Smooth muscle cell (in vitro differentiated cells): ENCODE results near the gene CD14. TPM values are rescaled to one million over a fixed set of nuclear protein-coding genes. Genes with fewer than 3 reads are reported as not detected.
"Not testable (repeated sequence)": the region's sequence is repeated elsewhere in the genome, so short reads cannot be mapped to it uniquely, and the experiment has no call there.

ENCODE experiments used
- DNase-seq: peaks from one replicate; lab custom pipeline; 2025; ENCODE audit not compliant: unreplicated experiment; lab: John Stamatoyannopoulos, UW
- H2AFZ ChIP-seq: fragments of 200-600 bp; sonication (generic); 2 replicates; pipeline ENCODE4 v1.6.0; 2016; ENCODE audit warnings: antibody characterized with exemption, low read depth, mild to moderate bottlenecking
- H3F3A ChIP-seq: fragments of 200-600 bp; sonication (generic); 2 replicates; pipeline ENCODE4 v1.6.0; 2017; ENCODE audit warnings: antibody characterized with exemption, low read depth
- H3K27ac ChIP-seq: fragments of 200-600 bp; sonication (generic); 2 replicates; pipeline ENCODE4 v1.5.1; 2016; ENCODE audit warnings: low read depth, mild to moderate bottlenecking
- H3K27me3 ChIP-seq: fragments of 200-600 bp; sonication (generic); 2 replicates; pipeline ENCODE4 v1.6.1; 2016; ENCODE audit warnings: low read depth, mild to moderate bottlenecking
- H3K36me3 ChIP-seq: fragments of 200-600 bp; sonication (generic); 2 replicates; pipeline ENCODE4 v1.5.1; 2016; ENCODE audit warnings: low read depth
- H3K4me1 ChIP-seq: fragments of 200-600 bp; sonication (generic); 2 replicates; pipeline ENCODE4 v1.5.1; 2016; ENCODE audit warnings: low read depth
- H3K4me2 ChIP-seq: fragments of 200-600 bp; sonication (generic); 2 replicates; pipeline ENCODE4 v1.6.0; 2016; ENCODE audit warnings: mild to moderate bottlenecking
- H3K4me3 ChIP-seq: fragments of 200-600 bp; sonication (generic); 2 replicates; pipeline ENCODE4 v1.5.1; 2016; ENCODE audit warnings: mild to moderate bottlenecking
- H3K79me2 ChIP-seq: fragments of 200-600 bp; sonication (generic); 2 replicates; pipeline ENCODE4 v1.6.0; 2016; ENCODE audit warnings: low read depth, mild to moderate bottlenecking
- H3K9ac ChIP-seq: fragments of 200-600 bp; sonication (generic); 2 replicates; pipeline ENCODE4 v1.6.0; 2016; ENCODE audit warnings: low read depth
- H3K9me3 ChIP-seq: fragments of 200-600 bp; sonication (generic); replicated peaks from 2 replicates; pipeline ENCODE4 v1.5.1; 2016; ENCODE audit warnings: low read depth
- H4K20me1 ChIP-seq: fragments of 200-600 bp; sonication (generic); 2 replicates; pipeline ENCODE4 v1.6.0; 2016; ENCODE audit warnings: low read depth
- WGBS: methylation state at CpG from one replicate; pipeline ENCODE4 v1.1.7; 2016; ENCODE audit warnings: low lambda C conversion rate; 5-methylcytosine and 5-hydroxymethylcytosine counted together
- polyA plus RNA-seq: library from polyadenylated mRNA; unstranded; fragments of >200 nt; fragmentation: Nextera tagmentation; extraction: Ambion mirVana; gene quantifications from 2 replicates; pipeline ENCODE4 v1.2.1, GENCODE V29; 2016
- total RNA-seq: library from RNA; depleted of rRNA; stranded (reverse); fragments of >200 nt; gene quantifications from 2 replicates; pipeline ENCODE4 v1.2.3, GENCODE V29; 2014
- TF ChIP-seq, protein P1 (sequence below): fragments of 200-600 bp; sonication (generic); IDR thresholded peaks from 2 replicates; pipeline ENCODE4 v1.5.1; 2017; ENCODE audit warnings: borderline replicate concordance, mild to moderate bottlenecking, antibody characterized with exemption; ENCODE audit not compliant: insufficient read depth, poor library complexity, severe bottlenecking

The CD14 gene
- total and polyA plus RNA-seq, 2 experiments from 2014 or later, result 0.54 to 0.69 TPM

DNA sequence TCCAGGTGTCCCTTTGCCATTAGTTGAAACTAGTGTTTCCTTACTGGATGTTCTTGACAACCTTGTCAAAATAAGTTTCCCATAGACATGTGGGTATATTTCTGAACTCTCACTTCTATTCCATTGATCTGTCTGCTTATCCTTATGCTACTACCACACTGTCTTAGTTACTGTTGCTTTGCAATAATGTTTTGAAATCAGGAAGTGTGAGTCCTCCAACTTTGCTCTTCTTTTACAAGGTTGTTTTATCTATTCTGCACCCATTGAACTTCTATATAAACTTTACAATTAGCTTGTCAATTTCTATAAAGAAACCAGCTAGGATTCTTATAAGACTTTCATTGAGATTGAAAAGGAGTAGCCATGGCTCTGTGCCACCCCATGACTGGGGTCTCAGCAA lies 24.3 kb downstream of the CD14 start:
- H3K4me1 ChIP-seq, result no peaks in the 10 kb centered on the region
- DNase-seq, result no peak
- H3K4me3 ChIP-seq, result no peak overlapping the region
- no peaks in the 10 kb centered on the region for H3K79me2 ChIP-seq
- H3K27ac ChIP-seq, result no peak overlapping the region
- no peaks in the 10 kb centered on the region for H3K36me3 ChIP-seq
- no peak overlapping the region for H3K9ac ChIP-seq
- H2AFZ ChIP-seq, result no peak overlapping the region
- no peaks in the 10 kb centered on the region for H4K20me1 ChIP-seq
- no peak overlapping the region for H3K4me2 ChIP-seq
- H3K9me3 ChIP-seq, result no peaks in the 10 kb centered on the region
- no peaks in the 10 kb centered on the region for H3K27me3 ChIP-seq
- H3F3A ChIP-seq, result no peaks in the 10 kb centered on the region
- TF ChIP-seq, protein P1, sequence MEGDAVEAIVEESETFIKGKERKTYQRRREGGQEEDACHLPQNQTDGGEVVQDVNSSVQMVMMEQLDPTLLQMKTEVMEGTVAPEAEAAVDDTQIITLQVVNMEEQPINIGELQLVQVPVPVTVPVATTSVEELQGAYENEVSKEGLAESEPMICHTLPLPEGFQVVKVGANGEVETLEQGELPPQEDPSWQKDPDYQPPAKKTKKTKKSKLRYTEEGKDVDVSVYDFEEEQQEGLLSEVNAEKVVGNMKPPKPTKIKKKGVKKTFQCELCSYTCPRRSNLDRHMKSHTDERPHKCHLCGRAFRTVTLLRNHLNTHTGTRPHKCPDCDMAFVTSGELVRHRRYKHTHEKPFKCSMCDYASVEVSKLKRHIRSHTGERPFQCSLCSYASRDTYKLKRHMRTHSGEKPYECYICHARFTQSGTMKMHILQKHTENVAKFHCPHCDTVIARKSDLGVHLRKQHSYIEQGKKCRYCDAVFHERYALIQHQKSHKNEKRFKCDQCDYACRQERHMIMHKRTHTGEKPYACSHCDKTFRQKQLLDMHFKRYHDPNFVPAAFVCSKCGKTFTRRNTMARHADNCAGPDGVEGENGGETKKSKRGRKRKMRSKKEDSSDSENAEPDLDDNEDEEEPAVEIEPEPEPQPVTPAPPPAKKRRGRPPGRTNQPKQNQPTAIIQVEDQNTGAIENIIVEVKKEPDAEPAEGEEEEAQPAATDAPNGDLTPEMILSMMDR, result no peak

DNA sequence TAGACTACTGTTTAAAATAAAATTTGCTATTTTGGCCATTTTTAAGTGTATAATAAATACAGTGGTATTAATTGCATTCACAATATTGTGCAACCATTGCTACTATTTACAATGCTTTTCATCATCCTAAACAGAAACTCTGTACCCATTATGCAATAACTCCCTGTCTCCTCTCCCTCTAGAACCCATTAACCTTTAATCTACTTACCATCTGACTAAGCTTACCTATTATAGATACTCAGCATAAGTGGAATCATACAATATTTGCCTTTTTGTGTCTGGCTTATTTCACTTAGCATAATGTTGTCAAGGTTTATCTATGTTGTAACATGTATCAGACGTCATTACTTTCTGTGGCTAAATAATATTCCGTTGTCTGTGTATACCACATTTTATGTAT lies 25.9 kb downstream of the CD14 start:
- Histone ChIP-seq H2AFZ (no peak overlapping the region), H3K36me3 (no peaks in the 10 kb centered on the region), H4K20me1 (no peaks in the 10 kb centered on the region), H3K9ac (no peak overlapping the region), H3K4me1 (no peaks in the 10 kb centered on the region), H3K27ac (no peak overlapping the region), H3K79me2 (no peaks in the 10 kb centered on the region), H3F3A (no peaks in the 10 kb centered on the region), H3K9me3 (no peaks in the 10 kb centered on the region), H3K4me2 (no peak overlapping the region), H3K27me3 (no peaks in the 10 kb centered on the region), H3K4me3 (no peak overlapping the region)
- no peak for DNase-seq
- TF ChIP-seq, protein P1, result no peak
- WGBS, result 86% methylated on average over 2 of the region's 2 CpGs

DNA sequence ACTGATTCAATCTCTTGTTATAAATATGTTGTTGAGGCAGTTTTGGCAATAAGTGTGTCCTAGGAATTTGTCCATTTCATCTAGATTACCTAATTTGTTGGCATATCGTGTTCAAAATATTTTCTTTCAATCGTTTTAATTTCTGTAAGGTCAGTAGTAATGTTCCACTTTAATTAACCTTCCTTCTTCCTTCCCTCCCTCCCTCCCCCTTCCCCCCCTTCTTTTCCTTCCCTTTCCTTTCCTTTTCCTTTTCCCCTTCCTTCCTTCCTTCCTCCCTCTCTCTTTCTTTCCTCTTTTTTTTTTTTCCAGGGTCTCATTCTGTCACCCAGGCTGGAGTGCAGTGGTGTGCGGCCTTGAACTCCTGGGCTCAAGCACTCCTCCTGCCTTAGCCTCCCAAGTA lies 27.1 kb downstream of the CD14 start:
- H3K27me3 ChIP-seq, result no peaks in the 10 kb centered on the region
- TF ChIP-seq, protein P1, result no peak
- H3K9ac ChIP-seq, result no peak overlapping the region
- DNase-seq, result no peak
- H3K9me3 ChIP-seq, result no peaks in the 10 kb centered on the region
- no peak overlapping the region for H3K4me3 ChIP-seq
- H3F3A ChIP-seq, result no peaks in the 10 kb centered on the region
- no peaks in the 10 kb centered on the region for H3K4me1 ChIP-seq
- no peaks in the 10 kb centered on the region for H4K20me1 ChIP-seq
- no peaks in the 10 kb centered on the region for H3K36me3 ChIP-seq
- no peak overlapping the region for H3K27ac ChIP-seq
- H3K4me2 ChIP-seq, result no peak overlapping the region
- H2AFZ ChIP-seq, result no peak overlapping the region
- H3K79me2 ChIP-seq, result no peaks in the 10 kb centered on the region
- WGBS, result 87% methylated on average over 3 of the region's 3 CpGs

DNA sequence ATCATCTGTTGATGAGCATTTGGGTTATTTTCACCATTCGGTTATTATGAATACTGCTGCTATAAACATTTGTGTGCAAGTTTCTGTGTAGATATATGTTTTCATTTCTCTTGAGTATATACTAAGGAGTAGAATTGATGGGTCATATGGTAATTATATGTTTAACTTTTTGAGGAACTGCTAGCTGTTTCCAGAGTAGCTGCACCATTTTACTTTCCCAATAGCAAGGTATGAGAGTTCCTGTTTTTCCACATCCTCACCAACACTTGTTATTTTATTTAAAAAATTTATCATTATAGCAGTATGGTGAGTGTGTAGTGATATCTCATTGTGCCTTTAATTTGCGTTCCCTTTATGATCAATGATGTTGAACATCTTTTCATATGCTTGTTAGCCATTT lies 29.2 kb downstream of the CD14 start:
- H3K4me1 ChIP-seq, result no peaks in the 10 kb centered on the region
- no peaks in the 10 kb centered on the region for H3K27me3 ChIP-seq
- DNase-seq, result no peak
- H3K27ac ChIP-seq, result no peak overlapping the region
- H3K79me2 ChIP-seq, result no peaks in the 10 kb centered on the region
- no peaks in the 10 kb centered on the region for H4K20me1 ChIP-seq
- H3K9ac ChIP-seq, result no peak overlapping the region
- 92% methylated on average over 2 of the region's 2 CpGs for WGBS
- TF ChIP-seq, protein P1, result no peak
- no peak overlapping the region for H3K4me2 ChIP-seq
- no peaks in the 10 kb centered on the region for H3F3A ChIP-seq
- no peaks in the 10 kb centered on the region for H3K9me3 ChIP-seq
- H3K4me3 ChIP-seq, result no peak overlapping the region
- no peak overlapping the region for H2AFZ ChIP-seq
- H3K36me3 ChIP-seq, result no peaks in the 10 kb centered on the region

DNA sequence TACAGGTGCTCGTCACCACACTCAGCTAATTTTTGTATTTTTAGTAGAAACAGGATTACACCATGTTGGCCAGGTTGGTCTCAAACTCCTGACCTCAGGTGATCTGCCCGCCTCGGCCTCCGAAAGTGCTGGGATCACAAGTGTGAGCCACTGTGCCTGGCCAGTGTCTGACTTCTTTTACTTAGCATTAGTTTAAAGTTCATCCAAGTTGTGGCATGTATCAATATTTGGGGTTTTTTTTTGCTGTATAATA lies 29.6 kb downstream of the CD14 start:
- WGBS, result 95% methylated on average over 4 of the region's 4 CpGs
- not testable (repeated sequence) for H2AFZ ChIP-seq, H3K36me3 ChIP-seq, H3K9me3 ChIP-seq, H3K27me3 ChIP-seq, H3K27ac ChIP-seq, H3K4me2 ChIP-seq, H3K79me2 ChIP-seq, H3K4me3 ChIP-seq, H3K4me1 ChIP-seq, H3F3A ChIP-seq, DNase-seq, H3K9ac ChIP-seq, H4K20me1 ChIP-seq
